GM12865 (cell line): ENCODE data around the gene RAC2.

Experiments
- DNase-seq: peaks from one replicate; pipeline ENCODE4 v3.0.0; 2010; ENCODE audit warnings: low read depth
- H3K4me3 ChIP-seq: 2 replicates; pipeline ENCODE4 v1.5.1; 2011; ENCODE audit warnings: mild to moderate bottlenecking, low read depth, low read length, control low read depth
- TF ChIP-seq, protein P1 (sequence below): IDR thresholded peaks from 2 replicates; pipeline ENCODE4 v1.5.1; 2011; ENCODE audit warnings: low read length, control low read depth, low read depth, inconsistent platforms; ENCODE audit not compliant: insufficient read depth; ENCODE audit errors: missing control alignments

Gene RAC2

DNA sequence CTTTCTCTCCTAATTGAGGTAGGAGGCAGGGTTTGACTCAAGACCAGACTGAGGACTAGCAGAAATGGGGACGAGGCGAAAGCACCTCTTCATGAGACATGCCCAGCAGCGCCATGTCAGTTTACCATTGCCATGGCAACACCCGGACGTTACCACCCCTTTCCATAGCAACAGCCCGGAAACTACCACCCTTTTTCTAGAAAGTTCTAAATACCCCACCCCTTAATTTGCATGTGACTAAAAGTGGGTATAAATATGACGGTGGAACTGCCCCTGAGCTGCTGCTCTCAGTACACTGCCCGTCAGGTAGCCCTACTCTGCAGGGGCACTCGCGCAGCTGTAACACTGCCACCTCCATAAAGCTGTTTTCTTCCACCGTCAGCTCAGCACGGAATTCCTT is 5.9 kb upstream of the RAC2 start:
- TF ChIP-seq, protein P1, sequence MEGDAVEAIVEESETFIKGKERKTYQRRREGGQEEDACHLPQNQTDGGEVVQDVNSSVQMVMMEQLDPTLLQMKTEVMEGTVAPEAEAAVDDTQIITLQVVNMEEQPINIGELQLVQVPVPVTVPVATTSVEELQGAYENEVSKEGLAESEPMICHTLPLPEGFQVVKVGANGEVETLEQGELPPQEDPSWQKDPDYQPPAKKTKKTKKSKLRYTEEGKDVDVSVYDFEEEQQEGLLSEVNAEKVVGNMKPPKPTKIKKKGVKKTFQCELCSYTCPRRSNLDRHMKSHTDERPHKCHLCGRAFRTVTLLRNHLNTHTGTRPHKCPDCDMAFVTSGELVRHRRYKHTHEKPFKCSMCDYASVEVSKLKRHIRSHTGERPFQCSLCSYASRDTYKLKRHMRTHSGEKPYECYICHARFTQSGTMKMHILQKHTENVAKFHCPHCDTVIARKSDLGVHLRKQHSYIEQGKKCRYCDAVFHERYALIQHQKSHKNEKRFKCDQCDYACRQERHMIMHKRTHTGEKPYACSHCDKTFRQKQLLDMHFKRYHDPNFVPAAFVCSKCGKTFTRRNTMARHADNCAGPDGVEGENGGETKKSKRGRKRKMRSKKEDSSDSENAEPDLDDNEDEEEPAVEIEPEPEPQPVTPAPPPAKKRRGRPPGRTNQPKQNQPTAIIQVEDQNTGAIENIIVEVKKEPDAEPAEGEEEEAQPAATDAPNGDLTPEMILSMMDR = no peak
- DNase-seq = peak; percentile 56
- H3K4me3 ChIP-seq = no peak overlapping the region

DNA sequence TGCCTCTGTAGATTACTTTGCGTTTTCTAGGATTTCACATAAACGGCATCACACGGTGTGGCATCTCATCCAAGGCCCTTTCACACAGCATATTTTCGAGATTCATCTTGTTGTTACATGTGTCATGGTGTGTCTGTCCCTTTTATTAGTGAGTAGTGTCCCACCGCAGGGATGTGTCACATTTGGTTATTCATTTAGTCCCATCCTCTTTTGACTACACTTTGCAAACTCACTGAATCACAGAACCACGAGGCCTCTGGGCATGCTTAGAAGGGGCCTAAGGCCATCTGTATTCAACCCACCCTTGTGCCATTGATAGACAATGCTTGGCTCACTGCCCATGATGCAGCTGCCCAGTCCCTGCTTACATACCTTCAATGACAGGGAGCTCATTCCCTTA is 4.2 kb upstream of the RAC2 start:
- H3K4me3 ChIP-seq = no peak overlapping the region
- DNase-seq = no peak
- TF ChIP-seq, protein P1 = no peak

DNA sequence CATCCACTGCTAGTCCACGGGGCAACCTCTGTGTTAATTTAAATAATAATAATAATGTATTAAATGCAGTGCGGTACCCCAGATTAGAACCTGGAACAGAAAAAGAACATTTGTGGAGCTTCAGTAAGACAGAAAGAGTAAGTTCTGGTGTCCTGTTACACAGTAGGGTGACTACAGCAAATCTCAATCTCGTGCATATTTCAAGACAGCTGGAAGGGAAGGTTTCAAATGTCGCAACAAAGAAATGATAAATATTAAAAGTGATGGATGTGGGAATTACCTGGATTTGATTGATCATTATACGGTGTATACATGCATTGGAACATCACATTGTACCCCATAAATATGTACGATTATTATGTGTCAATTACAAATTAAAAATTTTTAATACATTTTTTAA is 1.7 kb upstream of the RAC2 start:
- TF ChIP-seq, protein P1 = no peak
- no peak overlapping the region for H3K4me3 ChIP-seq
- DNase-seq = no peak

DNA sequence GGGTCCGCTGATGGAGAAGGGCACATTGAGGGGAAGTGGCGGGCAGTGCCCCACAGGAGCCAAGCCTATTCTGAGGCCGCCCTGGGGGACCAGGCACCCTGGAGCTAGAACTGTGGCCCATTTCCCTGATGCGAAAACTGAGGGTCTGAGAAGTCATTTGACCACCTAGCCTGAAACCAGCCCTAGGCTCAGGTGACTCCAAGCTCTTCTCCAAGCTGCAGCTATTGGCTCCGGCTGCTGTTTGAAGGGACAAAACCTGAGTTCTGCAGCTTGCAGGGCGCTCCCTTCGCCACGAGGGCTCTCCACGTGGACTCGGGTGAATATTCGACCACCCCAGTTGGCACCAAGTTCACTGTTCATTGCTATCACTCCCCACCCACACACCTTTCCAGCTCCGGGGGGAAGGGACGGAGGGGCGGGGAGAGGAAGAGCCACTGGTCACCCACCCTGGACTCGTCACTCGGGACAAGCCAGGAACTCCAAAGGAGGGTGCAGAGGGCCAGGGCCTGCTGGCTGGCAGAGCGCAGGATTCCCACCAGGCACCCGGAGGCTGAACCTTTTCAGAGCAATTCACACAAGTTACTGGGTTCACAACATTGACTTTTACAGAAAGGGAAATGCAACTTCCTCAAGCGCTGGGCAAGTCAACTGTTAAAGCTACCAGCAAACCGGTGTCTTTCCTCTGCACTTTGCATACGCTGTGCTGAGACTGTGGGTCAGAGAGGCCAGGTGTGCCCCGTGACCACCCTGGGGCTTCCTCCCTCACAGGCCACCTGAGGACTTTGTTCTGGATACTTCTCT is 1.1 kb upstream of the RAC2 start:
- peak overlapping the region; percentile 86 for H3K4me3 ChIP-seq
- TF ChIP-seq, protein P1 = no peak
- DNase-seq = peak; percentile 82

DNA sequence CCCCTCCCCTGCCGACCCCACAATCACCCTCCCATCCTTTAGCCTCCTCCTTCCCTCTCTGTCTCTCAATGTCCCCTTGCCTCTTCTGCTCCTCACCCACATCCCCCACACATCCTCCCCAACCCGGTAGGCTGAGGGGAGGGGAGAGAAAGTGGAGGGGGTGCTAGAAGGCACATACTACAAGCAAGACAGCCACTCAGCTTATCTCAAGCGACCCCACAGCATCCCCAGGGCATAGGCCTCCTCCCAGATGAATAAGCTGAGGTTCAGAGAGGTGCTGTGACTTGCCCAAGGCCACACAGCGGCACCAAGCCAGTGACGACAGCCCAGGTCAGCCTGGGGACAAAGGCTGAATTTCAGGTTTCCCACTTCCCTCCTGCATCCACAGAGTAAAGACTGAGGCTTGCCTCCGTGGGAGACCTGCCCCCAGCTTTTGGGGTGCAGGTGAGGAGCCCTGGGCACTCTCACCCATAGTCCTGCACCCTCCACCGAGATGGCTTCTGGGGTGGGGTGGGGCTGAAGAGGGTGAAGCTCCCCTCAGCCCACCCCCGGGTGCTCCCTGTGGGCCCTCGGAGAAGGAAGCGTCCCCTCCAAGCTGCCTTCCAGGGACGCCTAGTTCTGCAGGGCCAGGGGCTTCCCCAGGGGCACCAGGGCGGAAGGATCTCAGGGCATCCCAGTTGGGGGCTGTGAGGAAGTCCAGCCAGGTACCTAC is 511 bp downstream of the RAC2 start:
- DNase-seq = no peak
- TF ChIP-seq, protein P1 = no peak
- peak overlapping the region; percentile 86 for H3K4me3 ChIP-seq

DNA sequence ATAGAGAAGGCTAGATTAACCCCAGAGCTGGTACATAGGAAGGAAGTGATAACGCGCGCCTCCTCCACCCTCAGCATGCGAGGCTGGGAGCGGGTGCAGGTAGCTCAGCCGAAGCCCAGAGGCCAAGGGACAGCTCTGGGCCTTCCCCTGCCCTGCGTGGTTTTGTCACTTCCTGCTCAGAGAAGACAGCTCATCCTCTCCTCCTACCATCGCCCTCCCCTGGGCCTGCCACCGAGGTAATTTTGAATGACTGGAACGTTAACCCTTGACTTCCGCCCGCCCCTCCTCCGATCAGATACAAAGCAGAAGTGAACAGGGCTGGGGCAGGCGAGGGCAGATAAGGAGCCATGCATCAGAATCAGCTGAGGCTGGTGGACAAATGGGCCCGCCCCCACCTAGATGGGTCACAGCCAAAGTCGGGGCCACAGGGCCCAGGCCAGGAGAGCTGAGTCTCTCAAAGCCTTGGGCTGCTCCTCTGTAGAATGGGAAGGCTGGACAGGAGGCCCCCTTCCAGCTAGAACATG is 1.6 kb downstream of the RAC2 start:
- peak overlapping the region; percentile 86 for H3K4me3 ChIP-seq
- peak; percentile 95 for DNase-seq
- TF ChIP-seq, protein P1 = no peak
